H1 (cell line): ENCODE measurements around the gene C5AR1. TPM values are rescaled to one million over a fixed set of nuclear protein-coding genes. Genes with fewer than 3 reads are reported as not detected.
A peak's percentile ranks its signal among the peaks of the same experiment; 100 is the strongest.

Source experiments
- CTCF ChIA-PET: fragments of 300-600 bp; sonication (Branson Sonifier 250); formaldehyde crosslinking; loops from one replicate; lab custom pipeline; 2021; ENCODE audit not compliant: partially characterized antibody; lab: Charles Lee
- POLR2A ChIA-PET: fragments of 300-600 bp; sonication (Branson Sonifier 250); formaldehyde crosslinking; loops from one replicate; lab custom pipeline; 2021; ENCODE audit warnings: inconsistent platforms; ENCODE audit not compliant: partially characterized antibody; lab: Charles Lee
- DNase-seq, 2 experiments: peaks; one replicate each; pipeline versions ENCODE4 v3.0.0 to v3.0.0-alpha.2; 2010 to 2022; ENCODE audit warnings: low spot score in 2 of 2, low read depth in 1 of 2, mixed read lengths in 1 of 2
- FAIRE-seq: peaks from 2 replicates; lab custom pipeline; 2011; peaks lifted over from hg19 to GRCh38; lab: Jason Lieb, UNC
- H2AFZ ChIP-seq: 2 replicates; pipeline ENCODE4 v1.8.1; 2012; ENCODE audit warnings: low read length, inconsistent platforms
- H2AK5ac ChIP-seq: 2 replicates; pipeline ENCODE4 v1.6.1; 2013; ENCODE audit warnings: low read depth, low read length
- H2BK120ac ChIP-seq: replicated peaks from 2 replicates; pipeline ENCODE3; 2013; ENCODE audit warnings: low read depth, low read length, inconsistent platforms
- H2BK12ac ChIP-seq: 2 replicates; pipeline ENCODE4 v1.6.1; 2013; ENCODE audit warnings: low read depth, low read length
- H2BK15ac ChIP-seq: 2 replicates; pipeline ENCODE4 v1.6.1; 2013; ENCODE audit warnings: low read length
- H2BK20ac ChIP-seq: 2 replicates; pipeline ENCODE4 v1.6.1; 2013; ENCODE audit warnings: low read length
- H2BK5ac ChIP-seq: 2 replicates; pipeline ENCODE4 v1.6.1; 2013; ENCODE audit warnings: low read depth, low read length
- H3K14ac ChIP-seq: 2 replicates; pipeline ENCODE4 v1.6.1; 2013; ENCODE audit warnings: inconsistent platforms; ENCODE audit not compliant: insufficient read length
- H3K18ac ChIP-seq: 2 replicates; pipeline ENCODE4 v1.6.1; 2013; ENCODE audit warnings: low read length; ENCODE audit errors: extremely low read depth
- H3K23ac ChIP-seq: 2 replicates; pipeline ENCODE4 v1.6.1; 2013; ENCODE audit warnings: inconsistent platforms; ENCODE audit not compliant: insufficient read length
- H3K23me2 ChIP-seq: 2 replicates; pipeline ENCODE4 v1.6.1; 2013; ENCODE audit warnings: low read depth, low read length
- H3K27ac ChIP-seq: 2 replicates; pipeline ENCODE4 v1.6.1; 2011; ENCODE audit warnings: low read depth, low read length, inconsistent platforms
- H3K27me3 ChIP-seq, 4 experiments: replicated peaks in 1 of 4; 1 replicate in 1 of 4; 2 replicates in 3 of 4; pipeline versions ENCODE4 v1.6.1 to v1.8.1; 2011 to 2013; ENCODE audit warnings: low read length in 3 of 4, mild to moderate bottlenecking in 3 of 4, inconsistent platforms in 2 of 4, mixed read lengths in 2 of 4, moderate library complexity in 1 of 4; ENCODE audit not compliant: control insufficient read depth in 3 of 4, insufficient read depth in 3 of 4; ENCODE audit errors: extremely low read depth in 1 of 4
- H3K36me3 ChIP-seq, 4 experiments: 2 replicates each; pipeline versions ENCODE4 v1.6.1 to v1.8.1; 2011 to 2013; ENCODE audit warnings: mild to moderate bottlenecking in 4 of 4, low read length in 3 of 4, moderate library complexity in 2 of 4, control low read depth in 1 of 4, inconsistent platforms in 1 of 4; ENCODE audit not compliant: insufficient read depth in 4 of 4, control insufficient read depth in 2 of 4
- H3K4ac ChIP-seq: replicated peaks from 2 replicates; pipeline ENCODE3; 2013; ENCODE audit warnings: low read length, low read depth, mixed read lengths, inconsistent platforms; ENCODE audit not compliant: insufficient read length
- H3K4me1 ChIP-seq, 4 experiments: replicated peaks in 1 of 4; 1 replicate in 1 of 4; 2 replicates in 3 of 4; pipeline versions ENCODE4 v1.6.1 to v1.8.1; 2011 to 2013; ENCODE audit warnings: low read length in 3 of 4, inconsistent platforms in 2 of 4, mixed read lengths in 1 of 4; ENCODE audit not compliant: insufficient read depth in 4 of 4, control insufficient read depth in 3 of 4
- H3K4me2 ChIP-seq, 2 experiments: 2 replicates each; pipeline versions ENCODE4 v1.6.1 to v1.8.1; 2011 to 2013; ENCODE audit warnings: low read depth in 2 of 2, low read length in 2 of 2, control low read depth in 1 of 2, inconsistent platforms in 1 of 2, mild to moderate bottlenecking in 1 of 2; ENCODE audit not compliant: insufficient read depth in 1 of 2
- H3K4me3 ChIP-seq, 4 experiments: fragments of 200-600, 300-600 bp in 1 of 4; sonication (generic), shearing (Covaris generic), sonication (Bioruptor Twin) in 1 of 4; 2 replicates each; pipeline versions ENCODE4 v1.5.1 to v1.8.1; 2011 to 2016; ENCODE audit warnings: low read length in 4 of 4, low read depth in 3 of 4, control low read depth in 2 of 4, inconsistent platforms in 2 of 4, mild to moderate bottlenecking in 2 of 4, mixed read lengths in 1 of 4, moderate library complexity in 1 of 4; ENCODE audit not compliant: insufficient read depth in 2 of 4; ENCODE audit errors: extremely low read depth in 1 of 4
- H3K56ac ChIP-seq: replicated peaks from 2 replicates; pipeline ENCODE3; 2013; ENCODE audit warnings: low read depth, mild to moderate bottlenecking, mixed read lengths, low read length, inconsistent platforms; ENCODE audit not compliant: insufficient read length
- H3K79me1 ChIP-seq: 2 replicates; pipeline ENCODE4 v1.6.1; 2013; ENCODE audit warnings: low read depth, low read length, control low read depth
- H3K79me2 ChIP-seq, 2 experiments: 2 replicates each; pipeline versions ENCODE4 v1.6.1 to v1.8.1; 2012 to 2013; ENCODE audit warnings: low read length in 2 of 2, mild to moderate bottlenecking in 2 of 2, inconsistent platforms in 1 of 2; ENCODE audit not compliant: insufficient read depth in 2 of 2, control insufficient read depth in 1 of 2
- H3K9ac ChIP-seq, 4 experiments: replicated peaks in 1 of 4; 1 replicate in 1 of 4; 2 replicates in 3 of 4; pipeline versions ENCODE4 v1.6.1 to v1.8.1; 2011 to 2013; ENCODE audit warnings: low read depth in 3 of 4, low read length in 3 of 4, control low read depth in 2 of 4, mild to moderate bottlenecking in 2 of 4, moderate library complexity in 2 of 4, inconsistent platforms in 1 of 4; ENCODE audit errors: extremely low read depth in 1 of 4
- H3K9me3 ChIP-seq, 2 experiments: 2 replicates each; pipeline versions ENCODE4 v1.6.1 to v1.8.1; 2012 to 2013; ENCODE audit warnings: mild to moderate bottlenecking in 2 of 2, moderate library complexity in 2 of 2, control low read depth in 1 of 2, inconsistent platforms in 1 of 2, low read depth in 1 of 2, low read length in 1 of 2, mixed read lengths in 1 of 2; ENCODE audit not compliant: insufficient read depth in 2 of 2
- H4K20me1 ChIP-seq, 2 experiments: replicated peaks in 1 of 2; 2 replicates each; pipeline versions ENCODE3 to v1.8.1; 2011 to 2013; ENCODE audit warnings: inconsistent platforms in 2 of 2, low read length in 2 of 2, mild to moderate bottlenecking in 1 of 2; ENCODE audit not compliant: insufficient read depth in 2 of 2, control insufficient read depth in 1 of 2
- H4K5ac ChIP-seq: 2 replicates; pipeline ENCODE4 v1.6.1; 2013; ENCODE audit warnings: low read length, low read depth, mixed read lengths, inconsistent platforms; ENCODE audit not compliant: insufficient read length
- H4K8ac ChIP-seq: 2 replicates; pipeline ENCODE4 v1.8.0; 2013; ENCODE audit warnings: mild to moderate bottlenecking, moderate library complexity, low read length, inconsistent platforms; ENCODE audit not compliant: insufficient read depth; ENCODE audit errors: extremely low read depth
- H4K91ac ChIP-seq: replicated peaks from 2 replicates; pipeline ENCODE3; 2013; ENCODE audit warnings: low read length, mixed read lengths, inconsistent platforms; ENCODE audit not compliant: insufficient read length
- BCL11A ChIP-seq, 2 experiments: IDR thresholded peaks; one replicate each; pipeline ENCODE4 v1.6.1; 2011; ENCODE audit warnings: low read depth in 2 of 2, low read length in 2 of 2, mild to moderate bottlenecking in 2 of 2
- CEBPB ChIP-seq: IDR thresholded peaks from 2 replicates; pipeline ENCODE4 v1.6.1; 2012; ENCODE audit warnings: low read depth, low read length
- CREB1 ChIP-seq: IDR thresholded peaks from 2 replicates; pipeline ENCODE4 v1.6.1; 2012; ENCODE audit warnings: inconsistent platforms
- CTBP2 ChIP-seq: IDR thresholded peaks from 2 replicates; pipeline ENCODE4 v1.7.0; 2011; ENCODE audit warnings: borderline replicate concordance, mild to moderate bottlenecking, moderate library complexity, mixed read lengths, low read length; ENCODE audit not compliant: insufficient read depth, insufficient read length
- EGR1 ChIP-seq: IDR thresholded peaks from 2 replicates; pipeline ENCODE4 v1.6.1; 2011; ENCODE audit warnings: low read depth, low read length, borderline replicate concordance
- EZH2 ChIP-seq: fragments of 200-600 bp; sonication (generic); IDR thresholded peaks from 2 replicates; pipeline ENCODE4 v1.7.1; 2012; ENCODE audit warnings: low read depth, mild to moderate bottlenecking, moderate library complexity, low read length, inconsistent platforms; ENCODE audit not compliant: severe bottlenecking
- FOSL1 ChIP-seq: IDR thresholded peaks from 2 replicates; pipeline ENCODE4 v1.6.1; 2011; ENCODE audit warnings: mild to moderate bottlenecking, low read depth, low read length, moderate library complexity; ENCODE audit not compliant: insufficient read depth
- JUND ChIP-seq: IDR thresholded peaks from 2 replicates; pipeline ENCODE4 v1.6.1; 2011; ENCODE audit warnings: mild to moderate bottlenecking, improper control_type of control experiment, low read length
- KDM1A ChIP-seq: fragments of 200-600, 300-600 bp; sonication (generic); IDR thresholded peaks from 2 replicates; pipeline ENCODE4 v1.7.1; 2016; ENCODE audit warnings: mild to moderate bottlenecking, low read length, borderline replicate concordance
- KDM4A ChIP-seq: IDR thresholded peaks from one replicate; pipeline ENCODE4 v1.7.1; 2012; ENCODE audit warnings: low read depth, mild to moderate bottlenecking, moderate library complexity, low read length, inconsistent platforms; ENCODE audit not compliant: severe bottlenecking
- KDM5A ChIP-seq: fragments of 200-600 bp; IDR thresholded peaks from 2 replicates; pipeline ENCODE4 v1.7.1; 2012; ENCODE audit warnings: mild to moderate bottlenecking, low read length, inconsistent platforms, mixed read lengths
- RXRA ChIP-seq: IDR thresholded peaks from 2 replicates; pipeline ENCODE4 v1.6.1; 2011; ENCODE audit warnings: low read depth, mild to moderate bottlenecking, low read length, moderate library complexity; ENCODE audit not compliant: insufficient read depth
- TBP ChIP-seq: IDR thresholded peaks from 2 replicates; pipeline ENCODE4 v1.6.1; 2011; ENCODE audit warnings: low read depth, low read length, improper control_type of control experiment
- TEAD4 ChIP-seq: IDR thresholded peaks from 2 replicates; pipeline ENCODE4 v1.6.1; 2012; ENCODE audit warnings: low read depth, low read length, inconsistent platforms, mixed read lengths
- WGBS, 2 experiments: shearing (Covaris generic) in 1 of 2; methylation state at CpG; one replicate each; pipeline versions ENCODE4 v1.1.6 to v1.1.7; 2013 to 2015; ENCODE audit warnings: low lambda C conversion rate in 2 of 2, mixed read lengths in 2 of 2, inconsistent platforms in 1 of 2, low coverage in 1 of 2, missing lambda C conversion rate in 1 of 2; ENCODE audit not compliant: insufficient replicate concordance in 2 of 2, insufficient coverage in 1 of 2, insufficient read length in 1 of 2; ENCODE audit errors: extremely low coverage in 1 of 2, missing lambda C conversion rate in 1 of 2; 5-methylcytosine and 5-hydroxymethylcytosine counted together
- polyA plus RNA-seq, 7 experiments: library from polyadenylated mRNA; depleted of rRNA in 3 of 7; stranded (reverse) in 5 of 7; unstranded in 2 of 7; fragments of >200 nt in 5 of 7; fragments of 200-250 nt in 2 of 7; gene quantifications; 1 replicate in 5 of 7; 2 replicates in 1 of 7; 4 replicates in 1 of 7; pipeline versions ENCODE4 v1.2.1 to v1.2.3, GENCODE V29; 2011 to 2013; ENCODE audit warnings: missing spikeins in 2 of 7, mixed read lengths in 2 of 7
- total RNA-seq: library from RNA; stranded (reverse); fragmentation: NEBNext Ultra II Directional; extraction: Animal tissue kit (Norgen Biotek cat#: 25700); gene quantifications from 2 replicates; pipeline ENCODE4 v1.2.1, GENCODE V29; 2021

C5AR1 gene
- total and polyA plus RNA-seq, 2 of the 8 experiments (the other 6 are each of a cell fraction or from before 2014, with no cell fraction given), result 0.20 TPM; not detected in 1

DNA sequence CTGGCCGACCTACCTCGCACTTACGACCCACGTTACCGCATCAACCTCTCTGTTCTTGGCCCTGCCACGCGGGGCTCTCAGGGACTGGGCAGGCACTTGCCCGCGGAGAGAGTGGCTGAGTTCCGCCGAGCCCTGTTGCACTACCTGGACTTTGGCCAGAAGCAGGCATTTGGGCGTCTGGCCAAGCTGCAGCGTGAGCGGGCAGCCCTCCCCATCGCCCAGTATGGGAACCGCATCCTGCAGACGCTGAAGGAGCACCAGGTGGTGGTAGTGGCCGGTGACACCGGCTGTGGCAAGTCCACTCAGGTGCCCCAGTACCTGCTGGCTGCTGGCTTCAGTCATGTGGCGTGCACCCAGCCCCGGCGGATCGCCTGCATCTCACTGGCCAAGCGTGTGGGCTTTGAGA, 43.6 kb downstream of the C5AR1 start:
- Histone ChIP-seq H3K56ac (no peak overlapping the region), H3K18ac (no peak overlapping the region), H2BK20ac (no peak overlapping the region), H2BK120ac (no peak overlapping the region), H2BK12ac (no peak overlapping the region), H2BK15ac (no peak overlapping the region), H3K4ac (no peak overlapping the region), H4K91ac (no peak overlapping the region), H2AK5ac (no peak overlapping the region), H3K9me3 (no peaks in the 10 kb centered on the region), H3K9ac (no peak overlapping the region), H4K5ac (no peak overlapping the region), H3K79me2 (peaks cover 0 to 33% of the 10 kb centered on the region in 2 experiments; a peak in 3 of 4 replicates), H3K36me3 (peaks cover 36 to 58% (median 48%) of the 10 kb centered on the region in 4 experiments), H3K23ac (no peak overlapping the region), H4K8ac (0 out of 2 replicates have a peak overlapping the region, but pooled peaks have one; percentile 15), H3K4me3 (no peak overlapping the region), H3K23me2 (peaks cover 8% of the 10 kb centered on the region), H4K20me1 (peaks cover 3 to 10% of the 10 kb centered on the region in 2 experiments), H2AFZ (no peak overlapping the region), H3K27me3 (peaks cover 0 to 1% (median 0%) of the 10 kb centered on the region in 4 experiments; a peak in 2 of 7 replicates), H3K4me1 (peaks cover 0 to 7% (median 2%) of the 10 kb centered on the region in 4 experiments; a peak in 4 of 7 replicates), H3K79me1 (peaks cover 12% of the 10 kb centered on the region), H3K27ac (no peak overlapping the region), H2BK5ac (no peak overlapping the region), H3K14ac (no peak overlapping the region), H3K4me2 (no peak overlapping the region)
- no peak for TF ChIP-seq FOSL1
- no peak for TF ChIP-seq TBP
- no peak for TF ChIP-seq KDM1A
- TF ChIP-seq BCL11A (IDR thresholded peaks at IDR 0.05; ENCODE audit: low read depth in 2 of 2, low read length in 2 of 2), result no peak
- TF ChIP-seq KDM4A, result no peak
- TF ChIP-seq EZH2, result no peak
- no peak for TF ChIP-seq RXRA
- no peak for TF ChIP-seq JUND
- no peak for TF ChIP-seq EGR1
- TF ChIP-seq CEBPB, result no peak
- TF ChIP-seq KDM5A, result no peak
- TF ChIP-seq CREB1, result no peak
- no peak for TF ChIP-seq TEAD4
- no peak for TF ChIP-seq CTBP2
- 97% methylated on average over 19 of the region's 24 CpGs; no CpG with 5 or more reads in 1 of the 2 experiments for WGBS, 2 experiments
- CTCF ChIA-PET, result no interaction called here
- DNase-seq, result no peak
- POLR2A ChIA-PET, result interaction anchor here (1.0 kb wide), 1 partner anchor 12 kb away, joined by 3 read pairs; no protein-coding TSS in a partner anchor
- no peak for FAIRE-seq
